ENCODE measurements around the gene PDGFC.
A peak's percentile ranks its signal among the peaks of the same experiment; 100 is the strongest.

Gene PDGFC

DNA sequence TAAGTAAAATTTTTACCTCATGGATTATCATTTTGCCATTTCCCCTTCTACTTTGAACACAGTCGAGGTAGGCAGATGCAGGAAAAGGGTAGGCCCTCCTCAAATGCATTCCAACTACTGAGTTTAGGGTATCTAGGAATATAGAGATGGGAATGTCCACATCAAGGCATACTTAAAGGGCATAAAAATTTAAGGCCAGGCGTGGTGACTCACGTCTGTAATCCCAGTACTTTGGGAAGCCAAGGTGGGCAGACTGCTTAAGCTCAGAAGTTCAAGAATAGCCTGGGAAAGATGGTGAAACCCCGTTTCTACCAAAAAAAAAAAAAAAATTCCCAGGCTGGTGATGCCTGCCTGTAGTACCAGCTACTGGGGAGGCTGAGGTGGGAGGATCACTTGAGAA is 146.5 kb downstream of the PDGFC start:
- TF ChIP-seq, protein P1, sequence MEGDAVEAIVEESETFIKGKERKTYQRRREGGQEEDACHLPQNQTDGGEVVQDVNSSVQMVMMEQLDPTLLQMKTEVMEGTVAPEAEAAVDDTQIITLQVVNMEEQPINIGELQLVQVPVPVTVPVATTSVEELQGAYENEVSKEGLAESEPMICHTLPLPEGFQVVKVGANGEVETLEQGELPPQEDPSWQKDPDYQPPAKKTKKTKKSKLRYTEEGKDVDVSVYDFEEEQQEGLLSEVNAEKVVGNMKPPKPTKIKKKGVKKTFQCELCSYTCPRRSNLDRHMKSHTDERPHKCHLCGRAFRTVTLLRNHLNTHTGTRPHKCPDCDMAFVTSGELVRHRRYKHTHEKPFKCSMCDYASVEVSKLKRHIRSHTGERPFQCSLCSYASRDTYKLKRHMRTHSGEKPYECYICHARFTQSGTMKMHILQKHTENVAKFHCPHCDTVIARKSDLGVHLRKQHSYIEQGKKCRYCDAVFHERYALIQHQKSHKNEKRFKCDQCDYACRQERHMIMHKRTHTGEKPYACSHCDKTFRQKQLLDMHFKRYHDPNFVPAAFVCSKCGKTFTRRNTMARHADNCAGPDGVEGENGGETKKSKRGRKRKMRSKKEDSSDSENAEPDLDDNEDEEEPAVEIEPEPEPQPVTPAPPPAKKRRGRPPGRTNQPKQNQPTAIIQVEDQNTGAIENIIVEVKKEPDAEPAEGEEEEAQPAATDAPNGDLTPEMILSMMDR (IDR thresholded peaks at IDR 0.05; ENCODE audit: unreplicated experiment in 3 of 3): no peak
- no peaks in the 10 kb centered on the region for H3K9me3 Mint-ChIP-seq
- H3K27ac Mint-ChIP-seq: no peak overlapping the region
- H3K36me3 Mint-ChIP-seq (ENCODE audit: low read depth): no peaks in the 10 kb centered on the region
- H3K4me3 Mint-ChIP-seq: no peak overlapping the region
- no peaks in the 10 kb centered on the region for H3K27me3 Mint-ChIP-seq (ENCODE audit: low read depth)
- H3K4me1 Mint-ChIP-seq: peaks cover 12% of the 10 kb centered on the region

DNA sequence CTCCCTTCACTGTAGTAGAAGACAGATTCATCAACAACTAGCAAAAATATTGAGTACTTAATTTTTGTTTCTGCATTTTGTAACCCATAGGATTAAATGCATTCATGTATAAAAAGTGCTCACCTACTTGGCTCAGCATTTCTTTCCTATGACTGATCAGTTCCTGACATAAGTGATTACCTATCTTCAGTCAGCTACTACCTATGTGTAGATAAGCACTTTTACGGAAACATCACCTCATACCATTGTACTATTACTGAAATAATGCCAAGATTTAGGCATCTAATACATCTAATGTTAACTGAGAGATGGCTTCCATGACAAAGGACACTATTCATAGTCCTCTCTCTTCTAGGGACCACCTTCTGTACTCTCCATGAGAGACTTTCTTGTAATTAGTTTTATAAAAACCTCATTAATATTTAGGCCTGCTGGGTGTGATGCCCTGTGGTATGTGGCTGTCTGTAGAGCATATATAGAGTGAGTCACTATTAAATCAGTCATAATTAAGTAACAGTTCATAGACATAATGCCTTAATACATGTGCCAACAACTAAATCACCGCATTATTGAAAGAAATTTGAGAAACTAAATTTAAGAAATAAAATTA is 147.0 kb downstream of the PDGFC start:
- H3K9me3 Mint-ChIP-seq: no peaks in the 10 kb centered on the region
- H3K27me3 Mint-ChIP-seq (ENCODE audit: low read depth): no peaks in the 10 kb centered on the region
- H3K36me3 Mint-ChIP-seq (ENCODE audit: low read depth): peaks cover 5% of the 10 kb centered on the region
- no peak overlapping the region for H3K27ac Mint-ChIP-seq
- TF ChIP-seq, protein P1 (IDR thresholded peaks at IDR 0.05; ENCODE audit: unreplicated experiment in 3 of 3): no peak
- H3K4me1 Mint-ChIP-seq: peaks cover 17% of the 10 kb centered on the region
- H3K4me3 Mint-ChIP-seq: no peak overlapping the region

DNA sequence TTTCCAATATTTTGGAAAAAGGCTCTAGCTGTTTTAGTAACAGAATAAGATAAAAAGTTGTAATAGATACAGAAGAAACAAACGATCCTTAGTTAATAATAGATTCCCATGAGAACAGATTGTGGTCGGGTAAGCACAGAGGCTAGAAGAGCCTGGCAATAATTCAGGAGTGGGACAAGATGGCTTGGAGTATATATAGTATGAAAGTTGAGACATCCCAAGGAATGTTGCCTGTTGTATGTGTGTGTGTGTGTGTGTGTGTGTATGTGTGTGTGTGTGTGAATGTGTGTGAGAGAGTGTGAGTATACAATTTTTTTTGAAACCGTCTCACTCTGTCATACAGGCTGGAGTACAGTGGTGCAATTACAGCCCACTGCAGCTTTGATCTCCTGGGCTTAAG is 150.7 kb downstream of the PDGFC start:
- TF ChIP-seq, protein P1 (IDR thresholded peaks at IDR 0.05; ENCODE audit: unreplicated experiment in 3 of 3): no peak
- H3K27ac Mint-ChIP-seq: peak overlapping the region; percentile 1 to 23 (median 3)
- H3K36me3 Mint-ChIP-seq (ENCODE audit: low read depth): peaks cover 12% of the 10 kb centered on the region
- H3K9me3 Mint-ChIP-seq: no peaks in the 10 kb centered on the region
- peaks cover 22% of the 10 kb centered on the region for H3K4me1 Mint-ChIP-seq
- no peaks in the 10 kb centered on the region for H3K27me3 Mint-ChIP-seq (ENCODE audit: low read depth)
- H3K4me3 Mint-ChIP-seq: no peak overlapping the region

DNA sequence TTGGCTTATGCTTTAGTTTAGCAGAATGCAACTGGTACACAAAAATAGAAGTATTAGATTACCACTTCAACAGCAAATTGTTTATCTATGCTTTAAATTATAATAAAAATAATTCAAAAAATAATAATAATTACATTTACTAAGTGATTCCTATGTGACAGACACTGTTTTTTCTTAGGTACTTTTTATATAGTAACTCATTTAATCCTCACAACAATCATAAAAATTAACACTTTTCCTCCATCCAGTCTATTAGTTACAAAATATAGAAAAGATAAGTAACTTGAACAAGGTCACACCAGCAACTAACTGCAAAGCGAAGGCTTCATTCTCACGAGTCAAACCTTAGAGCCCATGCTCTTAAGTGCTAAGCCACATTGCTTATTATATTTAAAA is 155.2 kb downstream of the PDGFC start:
- TF ChIP-seq, protein P1 (IDR thresholded peaks at IDR 0.05; ENCODE audit: unreplicated experiment in 3 of 3): no peak

DNA sequence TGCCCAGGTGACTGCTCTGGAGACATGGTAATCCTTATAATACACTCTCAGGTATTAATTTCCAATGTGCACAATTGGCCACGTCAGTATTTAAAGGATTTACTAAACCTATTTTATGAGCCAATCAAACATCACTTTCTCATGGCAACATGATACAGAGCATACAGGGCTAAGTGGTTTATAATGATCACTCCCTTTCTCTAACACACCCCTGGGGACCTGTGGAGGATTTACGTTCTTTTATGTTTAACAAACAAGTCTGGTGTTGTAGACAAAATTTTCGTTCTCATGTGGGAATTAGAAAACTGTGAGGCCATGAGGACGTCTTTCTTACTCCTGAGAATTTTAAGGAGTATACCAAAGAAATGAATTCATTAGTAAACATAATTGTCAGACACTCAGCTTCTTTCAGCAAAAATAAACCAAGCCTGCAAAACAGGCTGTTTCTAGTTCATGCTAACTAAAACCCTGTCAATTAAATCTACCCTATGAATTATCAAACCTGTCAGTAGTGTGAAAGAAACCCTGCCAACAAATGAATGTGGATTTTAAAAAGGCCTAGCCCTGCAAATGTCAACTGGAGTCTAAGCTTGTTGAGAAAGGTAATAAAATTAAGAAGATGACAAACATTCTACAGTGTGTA is 155.8 kb downstream of the PDGFC start:
- H3K9me3 Mint-ChIP-seq: no peaks in the 10 kb centered on the region
- peaks cover 12% of the 10 kb centered on the region for H3K36me3 Mint-ChIP-seq (ENCODE audit: low read depth)
- no peak overlapping the region for H3K4me3 Mint-ChIP-seq
- TF ChIP-seq, protein P1 (IDR thresholded peaks at IDR 0.05; ENCODE audit: unreplicated experiment in 3 of 3): no peak
- H3K4me1 Mint-ChIP-seq: peaks cover 38% of the 10 kb centered on the region
- H3K27ac Mint-ChIP-seq: peak overlapping the region; percentile 44 to 91 (median 55)
- no peaks in the 10 kb centered on the region for H3K27me3 Mint-ChIP-seq (ENCODE audit: low read depth)

More for the DNA sequence above, 155.2 kb downstream of the PDGFC start:
- no peaks in the 10 kb centered on the region for H3K9me3 Mint-ChIP-seq
- no peak overlapping the region for H3K4me3 Mint-ChIP-seq
- peaks cover 42% of the 10 kb centered on the region for H3K4me1 Mint-ChIP-seq
- H3K27ac Mint-ChIP-seq: peak overlapping the region; percentile 44 to 91 (median 55)
- H3K36me3 Mint-ChIP-seq (ENCODE audit: low read depth): peaks cover 12% of the 10 kb centered on the region
- H3K27me3 Mint-ChIP-seq (ENCODE audit: low read depth): no peaks in the 10 kb centered on the region

DNA sequence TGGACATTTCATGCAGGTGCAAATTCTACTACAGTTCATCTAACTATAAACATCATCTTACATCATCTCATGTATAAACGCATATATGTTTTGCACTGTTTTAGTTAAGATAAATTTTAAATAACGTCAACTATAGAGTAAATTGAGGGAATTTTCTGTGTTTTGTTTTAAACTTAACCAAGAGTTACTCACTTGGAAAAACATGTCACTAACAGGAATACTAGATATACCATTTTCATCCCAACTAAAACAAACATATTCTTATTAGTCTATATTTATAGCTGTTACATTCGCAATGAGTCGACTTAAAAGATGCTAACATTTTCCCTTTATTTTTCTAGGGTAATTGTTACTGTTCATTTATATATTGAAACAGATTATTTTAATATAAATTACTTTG is 159.6 kb downstream of the PDGFC start:
- Mint-ChIP-seq H3K27me3 (ENCODE audit: low read depth) (no peaks in the 10 kb centered on the region), H3K9me3 (no peaks in the 10 kb centered on the region), H3K27ac (no peak overlapping the region), H3K4me3 (no peak overlapping the region), H3K4me1 (peaks cover 30% of the 10 kb centered on the region), H3K36me3 (ENCODE audit: low read depth) (no peaks in the 10 kb centered on the region)
- TF ChIP-seq, protein P1 (IDR thresholded peaks at IDR 0.05; ENCODE audit: unreplicated experiment in 3 of 3): no peak
